BJ (cell line): ENCODE results near the gene HTR3E. TPM values are rescaled to one million over a fixed set of nuclear protein-coding genes. Genes with fewer than 3 reads are reported as not detected.
A peak's percentile ranks its signal among the peaks of the same experiment; 100 is the strongest.
"Not testable (repeated sequence)": the region's sequence is repeated elsewhere in the genome, so short reads cannot be mapped to it uniquely, and the experiment has no call there.

Source experiments
- CTCF ChIA-PET: fragments of 350-600 bp; formaldehyde crosslinking; extraction: SDS; loops from one replicate; lab custom pipeline; 2021; ENCODE audit warnings: antibody characterized with exemption, inconsistent platforms; lab: Yijun Ruan, JAX
- POLR2A ChIA-PET: fragments of 300-600 bp; sonication (Branson Sonifier 250); formaldehyde crosslinking; extraction: SDS; loops from one replicate; lab custom pipeline; 2021; ENCODE audit warnings: antibody characterized with exemption; lab: Charles Lee
- DNase-seq: peaks from one replicate; pipeline ENCODE4 v3.0.0-alpha.2; 2011; ENCODE audit warnings: low read depth
- H3K27me3 ChIP-seq: 2 replicates; pipeline ENCODE4 v1.6.0; 2011; ENCODE audit warnings: low read length; ENCODE audit not compliant: control insufficient read depth, insufficient read depth
- H3K36me3 ChIP-seq: 2 replicates; pipeline ENCODE4 v1.5.1; 2011; ENCODE audit warnings: low read length; ENCODE audit not compliant: control insufficient read depth, insufficient read depth
- H3K4me3 ChIP-seq: 2 replicates; pipeline ENCODE4 v1.5.1; 2011; ENCODE audit warnings: low read depth, mild to moderate bottlenecking, control low read depth, low read length
- CTCF ChIP-seq: IDR thresholded peaks from 2 replicates; pipeline ENCODE4 v1.5.1; 2011; ENCODE audit warnings: low read depth, mild to moderate bottlenecking, control low read depth, inconsistent platforms, low read length, moderate library complexity; ENCODE audit not compliant: insufficient read depth
- polyA plus RNA-seq: library from polyadenylated mRNA; depleted of rRNA; stranded (reverse); fragments of >200 nt; gene quantifications from 2 replicates; pipeline ENCODE4 v1.2.3, GENCODE V29; 2011

HTR3E gene
- polyA plus RNA-seq, 1 experiment: not detected

GRCh38 chr3:184062637-184063036, 34.2 kb upstream of the HTR3E start:
- ChIA-PET POLR2A (no interaction called here), CTCF (no interaction called here)
- no peak for TF ChIP-seq CTCF
- Histone ChIP-seq H3K4me3 (no peak overlapping the region), H3K27me3 (no peaks in the 10 kb centered on the region), H3K36me3 (no peaks in the 10 kb centered on the region)
- no peak for DNase-seq

- DNase-seq: peak; percentile 6
These were observed 30.7 kb upstream of the HTR3E start for GRCh38 chr3:184066211-184066610.

GRCh38 chr3:184067573-184068055, 29.2 kb upstream of the HTR3E start:
- no peaks in the 10 kb centered on the region for H3K36me3 ChIP-seq
- H3K27me3 ChIP-seq: no peaks in the 10 kb centered on the region
- H3K4me3 ChIP-seq: no peak overlapping the region
- ChIA-PET CTCF (interaction anchor here (1.0 to 1.4 kb wide), 4 partner anchors 9 to 182 kb away, joined by 3 to 4 read pairs (median 4); no protein-coding TSS in a partner anchor), POLR2A (no interaction called here)
- TF ChIP-seq CTCF: no peak
- no peak for DNase-seq

More at GRCh38 chr3:184066211-184066610, 30.7 kb upstream of the HTR3E start:
- Histone ChIP-seq H3K27me3 (no peaks in the 10 kb centered on the region), H3K36me3 (no peaks in the 10 kb centered on the region), H3K4me3 (no peak overlapping the region)
- ChIA-PET POLR2A (no interaction called here), CTCF (interaction anchor here (1.1 kb wide), 1 partner anchor 8 kb away, joined by 3 read pairs; no protein-coding TSS in a partner anchor)
- TF ChIP-seq CTCF: no peak

- CTCF ChIA-PET: interaction anchor here (1.0 to 1.4 kb wide), 4 partner anchors 8 to 183 kb away, joined by 3 to 4 read pairs (median 4); no protein-coding TSS in a partner anchor
- H3K36me3 ChIP-seq: no peaks in the 10 kb centered on the region
- POLR2A ChIA-PET: no interaction called here
- no peak overlapping the region for H3K4me3 ChIP-seq
- H3K27me3 ChIP-seq: no peaks in the 10 kb centered on the region
- no peak for DNase-seq
- TF ChIP-seq CTCF: no peak
These were observed 28.5 kb upstream of the HTR3E start for GRCh38 chr3:184068344-184068743.

- H3K4me3 ChIP-seq, POLR2A ChIA-PET, H3K36me3 ChIP-seq, CTCF ChIA-PET, H3K27me3 ChIP-seq, DNase-seq: not testable (repeated sequence)
These were observed 25.7 kb upstream of the HTR3E start for GRCh38 chr3:184071142-184071541.

- no peak overlapping the region for H3K4me3 ChIP-seq
- ChIA-PET CTCF (no interaction called here), POLR2A (no interaction called here)
- no peak for DNase-seq
- no peaks in the 10 kb centered on the region for H3K27me3 ChIP-seq
- H3K36me3 ChIP-seq: no peaks in the 10 kb centered on the region
- TF ChIP-seq CTCF: no peak
These were observed 23.2 kb upstream of the HTR3E start for GRCh38 chr3:184073621-184074020.
